ENCODE data around the gene DCUN1D4.

Gene DCUN1D4

DNA sequence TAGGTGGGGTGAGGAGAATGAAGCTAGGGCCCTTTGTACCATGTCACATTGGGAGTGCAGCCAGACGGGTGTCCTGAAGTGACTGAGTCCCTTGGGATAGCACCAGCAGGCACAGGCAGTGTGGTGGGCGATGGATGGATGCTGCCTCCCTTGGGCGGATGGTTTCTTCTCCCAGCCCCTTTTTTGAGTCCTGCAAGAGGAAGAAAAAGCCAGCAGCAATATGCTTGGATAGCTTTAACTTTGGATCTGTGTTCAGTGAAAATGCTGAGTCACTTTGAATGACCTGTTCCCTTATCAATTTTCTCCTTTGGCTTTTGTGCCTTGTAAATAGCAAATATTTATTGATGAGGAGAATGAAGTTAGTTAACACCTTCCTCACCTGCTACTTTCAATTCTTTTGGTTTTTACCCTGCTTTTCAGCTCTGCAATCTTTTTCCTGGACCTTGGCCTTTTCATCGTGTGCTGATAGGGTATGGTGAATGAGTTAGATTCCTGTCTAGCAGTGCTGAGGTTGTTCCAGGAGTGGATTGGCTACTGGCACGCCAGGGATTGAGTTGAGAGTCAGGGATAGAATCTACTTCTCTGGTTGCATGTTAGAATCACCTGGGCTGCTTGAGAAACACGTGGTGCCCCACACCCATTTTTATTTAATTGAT, 10.2 kb downstream of the DCUN1D4 start:
- in situ Hi-C loops (cut with MboI; ENCODE audit: low sequenced_read_pairs) = no loop called here

- in situ Hi-C loops (cut with MboI; ENCODE audit: low sequenced_read_pairs) = no loop called here
Observed at GRCh38 chr4:51855270-51855669, 12.3 kb downstream of the DCUN1D4 start.

DNA sequence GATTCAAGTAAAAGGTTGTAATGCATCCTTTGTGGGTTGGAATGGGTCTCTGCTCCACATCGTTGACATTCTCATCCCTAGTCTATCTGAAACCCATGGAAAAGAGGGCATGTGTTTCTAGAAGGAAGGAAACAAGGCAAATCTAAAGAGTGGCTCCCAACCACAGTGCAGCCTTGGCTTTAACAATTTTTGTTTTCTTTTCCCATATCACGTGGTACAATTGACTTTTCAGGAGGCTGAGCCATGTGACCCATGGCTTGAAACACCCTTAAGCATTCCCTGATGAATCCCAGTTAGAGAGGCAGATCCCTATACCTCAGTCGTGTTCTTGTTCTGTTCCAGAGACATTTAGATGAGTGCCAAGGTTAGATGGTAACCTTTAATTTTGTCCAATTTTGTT, 12.8 kb downstream of the DCUN1D4 start:
- in situ Hi-C loops (cut with MboI; ENCODE audit: low sequenced_read_pairs) = no loop called here

GRCh38 chr4:51858605-51859202, 15.8 kb downstream of the DCUN1D4 start:
- in situ Hi-C loops (cut with MboI; ENCODE audit: low sequenced_read_pairs) = no loop called here

- in situ Hi-C loops (cut with MboI; ENCODE audit: low sequenced_read_pairs) = no loop called here
Observed at GRCh38 chr4:51859476-51860031, 16.6 kb downstream of the DCUN1D4 start.

- in situ Hi-C loops (cut with MboI; ENCODE audit: low sequenced_read_pairs) = no loop called here
Observed at GRCh38 chr4:51862199-51862598, 19.2 kb downstream of the DCUN1D4 start.

DNA sequence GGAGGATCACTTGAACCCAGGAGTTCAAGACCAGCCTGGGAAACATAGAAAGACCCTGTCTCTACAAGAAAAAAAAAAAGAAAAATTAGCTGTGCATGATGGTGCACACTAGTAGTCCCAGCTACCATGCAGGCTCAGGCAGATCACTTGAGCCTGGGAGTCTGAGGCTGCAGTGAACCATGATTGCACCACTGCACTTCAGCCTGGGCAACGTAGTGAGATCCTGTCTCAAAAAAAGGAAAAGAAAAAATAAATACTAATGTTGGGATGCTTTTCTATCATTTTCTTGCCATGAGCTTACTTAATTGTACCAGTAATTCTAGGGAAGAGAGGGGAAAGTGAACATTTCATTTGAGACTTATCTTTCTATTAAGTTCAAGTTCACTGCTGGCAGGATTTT, 19.8 kb downstream of the DCUN1D4 start:
- in situ Hi-C loops (cut with MboI; ENCODE audit: low sequenced_read_pairs) = no loop called here

- in situ Hi-C loops (cut with MboI; ENCODE audit: low sequenced_read_pairs) = no loop called here
Observed at GRCh38 chr4:51865717-51866116, 22.8 kb downstream of the DCUN1D4 start.

DNA sequence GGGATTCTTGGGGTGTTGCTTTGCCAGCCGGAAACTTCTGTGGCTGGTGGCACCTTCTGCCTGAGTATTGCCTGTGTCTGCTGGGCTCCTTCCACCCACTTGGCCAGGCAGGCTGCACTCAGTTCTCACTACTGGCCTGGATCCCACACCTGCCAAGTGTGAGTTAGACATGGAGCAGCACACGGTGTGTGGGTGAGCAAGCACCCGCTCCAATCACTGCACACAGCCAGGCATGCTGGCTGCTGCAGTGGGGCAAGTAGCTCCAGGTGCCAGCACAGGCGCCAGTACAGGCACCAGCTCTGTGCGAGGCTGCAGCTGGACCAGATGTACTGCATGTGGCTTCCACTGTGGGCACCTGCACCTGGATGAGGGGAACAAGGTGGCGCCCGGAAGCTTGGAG, 23.9 kb downstream of the DCUN1D4 start:
- in situ Hi-C loops (cut with MboI; ENCODE audit: low sequenced_read_pairs) = no loop called here

- in situ Hi-C loops (cut with MboI; ENCODE audit: low sequenced_read_pairs) = no loop called here
Observed at GRCh38 chr4:51867689-51868448, 24.9 kb downstream of the DCUN1D4 start.

- in situ Hi-C loops (cut with MboI; ENCODE audit: low sequenced_read_pairs) = no loop called here
Observed at GRCh38 chr4:51868449-51868847, 25.5 kb downstream of the DCUN1D4 start.

DNA sequence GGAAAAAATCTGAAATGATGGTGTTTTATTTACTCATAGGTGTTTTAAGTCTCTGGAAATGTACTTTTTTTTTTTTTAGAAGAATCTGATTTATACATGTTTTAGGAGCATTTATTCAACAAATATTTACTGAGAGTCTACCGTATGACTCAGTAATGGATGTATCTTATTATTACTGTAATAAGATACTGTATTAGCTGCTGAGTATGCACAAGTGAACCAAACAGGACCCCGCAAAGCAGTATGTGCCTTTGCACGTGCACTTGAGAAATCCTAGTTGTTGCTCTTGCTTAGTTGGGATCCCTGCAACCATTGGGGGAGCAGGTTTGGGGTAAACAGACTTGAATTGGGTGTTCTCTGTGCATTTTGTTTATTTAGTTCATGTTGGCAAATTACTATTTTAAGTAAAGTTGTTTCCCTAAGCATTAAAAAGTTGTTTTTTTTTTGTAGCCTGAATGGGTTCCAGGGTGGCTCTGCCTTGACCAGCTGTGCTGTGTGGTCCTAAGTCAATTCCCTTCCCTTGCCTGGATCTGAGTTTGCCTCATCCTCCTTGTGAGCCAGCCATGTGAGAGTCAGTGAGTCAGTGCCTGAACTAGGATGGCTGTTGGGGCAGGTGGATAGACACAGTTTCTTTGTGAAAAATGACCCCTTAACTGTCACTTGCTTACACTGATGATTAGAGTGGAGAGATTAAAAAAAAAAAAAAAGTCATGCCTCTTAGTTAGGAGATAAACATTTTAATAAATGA, 27.7 kb downstream of the DCUN1D4 start:
- in situ Hi-C loops (cut with MboI; ENCODE audit: low sequenced_read_pairs) = no loop called here

DNA sequence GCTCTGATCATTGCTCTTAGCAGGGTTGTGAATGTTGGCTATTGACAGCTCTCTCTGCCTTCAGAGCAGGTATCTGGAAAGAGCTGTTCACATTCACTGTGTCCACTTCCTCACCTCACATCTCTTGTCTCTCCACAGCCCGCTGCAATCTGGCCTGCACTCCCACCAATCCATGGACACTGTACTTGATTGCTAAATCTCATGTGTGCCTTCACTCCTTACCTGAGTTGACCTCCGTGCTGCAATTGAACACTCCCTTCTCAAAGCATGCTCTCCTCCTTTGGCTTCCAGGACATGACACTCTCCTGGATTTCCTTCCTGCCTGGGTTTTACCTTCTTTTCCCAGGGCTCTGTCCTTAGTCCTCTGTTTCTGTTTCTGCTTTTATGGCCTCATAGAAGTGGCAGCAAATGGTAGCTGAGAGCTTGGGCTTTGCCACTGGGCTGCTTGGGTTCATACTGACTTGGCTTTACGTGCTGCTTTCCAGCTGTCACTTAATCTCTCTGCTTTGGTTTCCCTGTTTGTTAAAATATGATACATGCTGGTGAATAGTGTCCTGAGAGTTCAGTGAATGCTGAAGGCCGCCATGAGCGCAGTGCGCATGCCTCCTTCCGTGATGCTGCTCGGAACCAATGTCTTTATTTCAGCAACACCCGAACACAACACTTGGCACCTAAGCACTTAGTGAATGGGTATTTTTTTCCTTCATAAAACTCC, 29.5 kb downstream of the DCUN1D4 start:
- in situ Hi-C loops (cut with MboI; ENCODE audit: low sequenced_read_pairs) = no loop called here

- in situ Hi-C loops (cut with MboI; ENCODE audit: low sequenced_read_pairs) = no loop called here
Observed at GRCh38 chr4:51874551-51874950, 31.6 kb downstream of the DCUN1D4 start.

- in situ Hi-C loops (cut with MboI; ENCODE audit: low sequenced_read_pairs) = no loop called here
Observed at GRCh38 chr4:51878431-51878830, 35.5 kb downstream of the DCUN1D4 start.

GRCh38 chr4:51880016-51880915, 37.3 kb downstream of the DCUN1D4 start:
- in situ Hi-C loops (cut with MboI; ENCODE audit: low sequenced_read_pairs) = no loop called here

DNA sequence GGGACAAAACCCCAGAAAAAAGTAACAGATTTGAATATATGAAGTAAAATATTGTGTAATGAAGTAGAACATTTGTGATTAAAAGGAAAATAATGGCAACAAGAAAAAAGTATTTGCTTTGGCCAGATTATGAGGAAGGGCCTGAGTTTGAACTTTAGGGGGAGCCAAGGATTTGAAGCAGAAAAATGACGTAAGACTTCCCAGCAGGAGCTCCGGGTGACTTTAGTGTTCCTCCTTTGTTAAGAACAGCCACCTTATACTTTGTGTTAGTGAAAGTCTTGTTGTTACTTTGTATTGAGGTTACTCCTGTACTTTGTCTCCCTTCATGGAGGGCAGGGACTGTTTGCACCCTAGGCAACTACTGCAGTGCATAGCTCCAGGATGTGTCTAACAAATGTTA, 41.1 kb downstream of the DCUN1D4 start:
- in situ Hi-C loops (cut with MboI; ENCODE audit: low sequenced_read_pairs) = no loop called here

- in situ Hi-C loops (cut with MboI; ENCODE audit: low sequenced_read_pairs) = no loop called here
Observed at GRCh38 chr4:51884606-51885005, 41.7 kb downstream of the DCUN1D4 start.

DNA sequence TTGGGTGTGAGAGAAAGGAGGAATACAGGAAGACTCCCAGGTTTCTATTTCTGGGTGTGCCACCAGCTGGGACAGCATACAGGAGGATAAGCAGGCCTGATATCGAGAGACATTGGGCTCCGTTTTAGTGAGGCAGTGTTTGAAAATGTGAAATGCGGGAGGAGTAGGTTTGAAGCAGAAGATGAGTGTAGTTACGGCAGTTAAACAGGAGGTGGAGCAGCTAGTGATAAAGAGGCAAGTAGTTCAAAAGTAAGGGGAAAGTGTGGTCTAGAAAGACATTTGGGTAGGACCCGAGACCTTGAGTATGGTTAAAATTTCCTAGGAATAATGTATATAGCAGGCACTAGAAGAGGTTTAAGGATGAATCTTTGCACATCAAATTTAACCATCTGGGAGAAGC, 42.4 kb downstream of the DCUN1D4 start:
- in situ Hi-C loops (cut with MboI; ENCODE audit: low sequenced_read_pairs) = no loop called here

GRCh38 chr4:51890760-51891159, 47.8 kb downstream of the DCUN1D4 start:
- in situ Hi-C loops (cut with MboI; ENCODE audit: low sequenced_read_pairs) = no loop called here

Measured in HL-60/S4 treated with retinoic acid at 250 ng/mL for 4 days and 3 days (cell line).